Stimulated activated CD4-positive, alpha-beta T cell treated with anti-CD3 and anti-CD28 coated beads, Interleukin-1b, Interleukin-23, amount 100 ng/mL, for 48 hours (primary cell): ENCODE results near the gene EIF3B.
"Not testable (repeated sequence)": the region's sequence is repeated elsewhere in the genome, so short reads cannot be mapped to it uniquely, and the experiment has no call there.

Experiments
- DNase-seq: peaks from one replicate; pipeline ENCODE4 v3.0.0-alpha.2; 2020

The EIF3B gene

GRCh38 chr7:2403718-2404648 is 49.4 kb downstream of the EIF3B start:
- no peak for DNase-seq

GRCh38 chr7:2404714-2405119 is 50.1 kb downstream of the EIF3B start:
- no peak for DNase-seq

GRCh38 chr7:2405201-2405600 is 50.6 kb downstream of the EIF3B start:
- DNase-seq = no peak

- DNase-seq = peak; percentile 72
Measured at GRCh38 chr7:2405601-2406345, 51.1 kb downstream of the EIF3B start.

- DNase-seq = no peak
Measured at GRCh38 chr7:2409745-2410414, 55.3 kb downstream of the EIF3B start.

GRCh38 chr7:2411049-2411448 is 56.4 kb downstream of the EIF3B start:
- no peak for DNase-seq

- no peak for DNase-seq
Measured at GRCh38 chr7:2411815-2412586, 57.4 kb downstream of the EIF3B start.

GRCh38 chr7:2412587-2413201 is 58.1 kb downstream of the EIF3B start:
- no peak for DNase-seq

GRCh38 chr7:2416063-2416462 is 61.4 kb downstream of the EIF3B start:
- DNase-seq = no peak

- DNase-seq = no peak
Measured at GRCh38 chr7:2416650-2417049, 62.0 kb downstream of the EIF3B start.

GRCh38 chr7:2417178-2417577 is 62.6 kb downstream of the EIF3B start:
- DNase-seq = not testable (repeated sequence)

GRCh38 chr7:2417981-2418481 is 63.4 kb downstream of the EIF3B start:
- DNase-seq = peak; percentile 39

GRCh38 chr7:2420216-2420933 is 65.7 kb downstream of the EIF3B start:
- DNase-seq = no peak

GRCh38 chr7:2421943-2422310 is 67.3 kb downstream of the EIF3B start:
- no peak for DNase-seq

- DNase-seq = no peak
Measured at GRCh38 chr7:2425749-2426148, 71.1 kb downstream of the EIF3B start.
